Measurements from ENCODE around the gene MFSD2B.

- TF ChIP-seq POLR2AphosphoS5 (IDR thresholded peaks at IDR 0.05) (no peak), CTCF (IDR thresholded peaks at IDR 0.05) (no peak), POLR2A (IDR thresholded peaks at IDR 0.05) (no peak), EP300 (IDR thresholded peaks at IDR 0.05; ENCODE audit: low read depth) (no peak)
These were observed 45.9 kb downstream of the MFSD2B start for GRCh38 chr2:24055750-24056149.

Measured in transverse colon (tissue), 4 donors.